Stimulated activated CD4-positive, alpha-beta T cell treated with anti-CD3 and anti-CD28 coated beads, Interleukin-4, amount 100 ng/mL, for 24 hours (primary cell): ENCODE measurements around the gene KISS1R.

Source experiments
- DNase-seq: peaks from one replicate; pipeline ENCODE4 v3.0.0-alpha.2; 2020

Gene KISS1R

GRCh38 chr19:940591-941291, 23.6 kb downstream of the KISS1R start:
- DNase-seq = peak; percentile 65

DNA sequence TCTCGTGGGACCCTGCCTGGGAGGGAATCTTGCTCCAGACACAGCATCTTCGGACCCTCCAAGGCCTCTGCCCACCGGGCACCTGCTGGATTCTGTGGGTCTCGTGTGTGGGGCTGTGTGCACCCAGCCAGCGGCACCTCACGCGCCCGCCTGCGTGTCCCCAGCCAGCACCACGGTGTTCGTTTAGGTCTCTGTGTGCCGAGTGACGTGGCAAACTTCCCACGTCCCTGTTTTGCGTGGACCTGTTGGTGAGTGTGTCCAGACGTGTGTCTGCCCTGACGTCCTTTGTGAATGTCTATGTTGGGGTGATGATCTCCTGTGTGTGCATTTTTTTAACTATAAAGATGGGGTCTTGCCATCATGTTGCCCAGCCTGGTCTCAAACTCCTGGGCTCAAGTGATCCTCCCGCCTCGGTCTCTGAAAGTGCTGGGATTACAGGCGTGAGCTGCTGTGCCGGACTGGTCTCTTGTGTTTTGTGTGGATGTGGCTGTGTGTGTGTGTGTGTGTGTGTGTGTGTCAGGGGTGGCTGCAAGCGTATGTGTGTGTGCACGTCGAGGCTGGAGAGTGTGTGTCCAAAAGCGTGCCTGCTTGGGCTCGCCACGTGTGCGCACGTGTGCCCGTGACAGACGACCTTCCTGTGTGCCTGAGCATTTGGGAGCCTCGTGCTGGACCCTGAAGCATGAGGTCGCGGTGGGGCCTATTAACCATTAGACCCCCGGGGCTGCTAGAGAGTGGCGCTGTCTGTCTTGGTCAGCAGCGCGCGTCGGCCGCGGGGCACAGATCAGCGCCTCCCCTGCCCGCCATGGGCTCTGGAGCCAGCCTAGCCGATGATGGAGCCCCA, 24.4 kb downstream of the KISS1R start:
- DNase-seq = no peak

DNA sequence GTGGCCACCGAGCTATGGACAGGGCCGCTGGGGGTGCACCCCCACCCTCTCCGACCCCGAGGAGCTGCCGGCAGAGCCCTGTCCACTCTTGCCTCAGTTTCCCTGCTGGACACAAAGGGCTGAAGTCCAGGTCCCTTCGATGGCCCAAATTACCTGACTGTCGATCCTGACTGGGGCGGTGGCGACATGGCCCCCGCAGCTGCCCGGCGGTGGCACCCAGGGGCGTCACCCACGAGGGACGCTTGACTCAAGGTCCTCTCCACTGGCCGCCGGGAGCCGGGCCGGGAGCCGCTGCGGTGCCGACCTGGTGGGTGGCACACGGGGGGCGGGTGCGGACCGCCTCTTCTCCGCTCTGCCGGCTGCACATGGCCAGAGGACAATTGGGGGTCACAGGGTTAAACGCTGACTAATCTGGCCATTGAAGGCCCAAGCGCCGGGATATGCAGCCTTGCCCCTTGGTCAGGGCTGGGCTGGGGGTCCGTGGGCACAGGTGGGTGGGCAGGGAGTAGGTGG, 25.1 kb downstream of the KISS1R start:
- no peak for DNase-seq

DNA sequence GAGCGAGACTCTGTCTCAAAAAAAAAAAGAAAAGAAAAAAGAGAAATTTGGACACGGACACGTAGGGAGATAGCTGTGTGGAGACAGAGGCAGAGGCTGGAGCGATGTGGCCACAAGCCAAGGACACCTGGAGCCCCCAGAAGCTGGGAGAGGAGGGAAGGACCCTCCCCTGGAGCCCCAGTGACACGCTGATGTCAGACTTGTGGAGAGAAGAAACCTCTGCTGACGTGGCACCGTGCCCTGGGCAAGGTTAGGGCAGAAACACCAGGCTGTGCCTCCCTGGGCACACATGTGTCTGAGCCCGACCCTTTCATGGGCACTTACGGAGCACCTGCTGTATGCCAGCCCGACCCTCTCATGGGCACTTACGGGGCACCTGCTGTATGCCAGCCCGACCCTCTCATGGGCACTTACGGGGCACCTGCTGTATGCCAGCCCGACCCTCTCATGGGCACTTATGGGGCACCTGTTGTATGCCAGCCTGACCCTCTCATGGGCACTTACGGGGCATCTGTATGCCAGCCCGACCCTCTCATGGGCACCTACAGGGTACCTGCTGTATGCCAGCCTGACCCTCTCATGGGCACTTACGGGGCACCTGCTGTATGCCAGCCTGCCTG, 26.5 kb downstream of the KISS1R start:
- no peak for DNase-seq

GRCh38 chr19:944171-944567, 27.0 kb downstream of the KISS1R start:
- DNase-seq = no peak

GRCh38 chr19:944663-945241, 27.6 kb downstream of the KISS1R start:
- DNase-seq = no peak

GRCh38 chr19:945401-946252, 28.5 kb downstream of the KISS1R start:
- no peak for DNase-seq

DNA sequence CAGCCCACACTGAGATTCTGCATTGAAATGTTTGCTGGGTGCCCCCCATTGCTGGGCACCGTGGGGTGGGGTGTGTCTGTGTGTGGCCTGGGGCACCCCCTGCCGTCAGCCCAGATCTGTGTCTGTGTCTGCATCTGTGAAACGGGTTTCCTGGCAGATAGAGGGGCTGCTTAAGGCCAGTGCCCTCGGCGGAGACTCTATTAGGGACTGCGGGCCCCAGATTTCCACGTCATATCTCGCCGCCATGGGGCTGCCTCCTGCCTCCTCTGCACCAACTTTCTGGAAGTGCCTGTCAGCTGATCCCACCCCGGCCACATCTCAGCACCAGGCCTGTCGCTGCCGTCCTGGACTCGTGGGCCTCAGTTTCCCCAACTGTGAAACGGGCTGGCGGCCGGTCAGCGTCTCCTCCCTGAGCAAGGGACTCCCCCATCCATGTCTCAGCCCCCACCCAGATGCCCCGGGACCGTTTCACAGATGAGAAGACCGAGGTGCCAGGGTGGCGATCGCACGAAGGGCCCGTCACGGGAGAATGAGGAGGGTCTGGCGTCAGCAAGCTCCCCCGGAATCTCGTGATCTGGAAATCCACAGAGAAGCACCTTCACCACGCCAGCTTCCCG, 30.1 kb downstream of the KISS1R start:
- no peak for DNase-seq

DNA sequence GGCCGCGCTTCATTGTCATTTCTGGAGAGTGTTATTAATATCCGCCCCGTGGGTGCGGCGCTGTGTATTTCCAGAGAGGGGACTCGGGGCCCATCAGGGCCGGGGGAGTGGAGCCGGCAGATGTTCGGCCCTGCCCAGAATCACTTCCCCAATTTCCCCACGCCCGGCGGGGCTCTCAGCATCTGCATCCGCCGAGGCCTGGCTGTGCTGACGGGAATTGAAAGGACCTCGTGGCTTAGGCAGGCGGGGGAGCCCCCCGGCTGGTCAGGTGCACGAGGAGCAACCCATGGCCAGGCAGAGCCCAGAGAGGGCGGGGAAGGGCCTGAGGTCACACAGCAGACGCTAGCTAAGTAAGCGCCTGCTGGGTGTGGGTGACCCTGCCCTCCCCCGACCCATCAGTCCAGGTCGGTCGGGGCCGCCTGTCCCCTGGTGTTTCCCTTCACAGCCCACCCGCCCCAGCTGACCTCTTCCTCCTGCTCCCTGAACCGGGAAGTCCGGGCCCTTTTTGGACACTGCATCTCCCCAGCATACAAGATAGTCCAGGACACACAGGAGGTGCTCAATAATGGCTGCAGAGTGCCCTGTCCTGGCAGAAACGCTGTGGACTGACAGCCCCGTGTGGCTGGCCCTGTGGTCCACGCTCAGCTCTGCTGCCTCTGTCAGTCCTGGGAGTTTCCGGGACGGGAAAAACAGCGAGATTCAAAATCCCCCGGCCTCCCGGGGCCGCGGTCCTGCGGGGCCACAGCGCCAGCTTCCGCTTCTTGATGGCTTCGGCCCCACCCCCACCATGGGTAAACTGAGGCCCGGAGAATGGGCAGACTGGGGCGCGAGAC, 30.8 kb downstream of the KISS1R start:
- no peak for DNase-seq

DNA sequence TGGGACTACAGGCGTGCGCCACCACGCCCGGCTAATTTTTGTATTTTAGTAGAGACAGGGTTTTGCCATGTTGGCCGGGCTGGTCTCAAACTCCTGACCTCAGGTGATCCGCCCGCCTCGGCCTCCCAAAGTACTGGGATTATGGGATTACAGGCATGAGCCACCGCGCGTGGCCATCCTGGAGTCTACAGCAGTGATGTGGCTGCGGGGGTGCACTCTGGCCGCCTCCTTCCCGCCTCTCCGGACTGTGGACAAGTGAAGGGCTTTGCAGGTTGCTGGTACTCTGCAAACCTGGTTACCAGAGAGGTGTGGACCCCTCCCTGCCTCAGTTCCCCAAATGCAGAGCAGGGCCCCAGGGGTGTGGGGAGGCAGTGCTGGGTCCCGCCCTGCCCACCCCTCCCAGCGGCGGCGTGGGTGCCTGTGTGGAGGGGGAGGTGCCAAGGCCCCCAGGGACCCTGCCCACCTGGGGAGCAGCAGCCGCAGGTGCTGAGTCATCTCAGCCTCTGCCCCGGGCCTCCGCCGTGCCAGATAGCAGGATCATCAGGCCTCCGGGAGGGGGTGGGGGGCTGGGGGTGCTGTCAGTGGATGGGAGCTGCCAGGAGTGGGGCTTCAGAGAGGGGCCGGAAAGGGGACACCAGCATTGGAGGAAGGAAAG, 31.8 kb downstream of the KISS1R start:
- no peak for DNase-seq

- no peak for DNase-seq
Measured at GRCh38 chr19:950352-951066, 33.4 kb downstream of the KISS1R start.

DNA sequence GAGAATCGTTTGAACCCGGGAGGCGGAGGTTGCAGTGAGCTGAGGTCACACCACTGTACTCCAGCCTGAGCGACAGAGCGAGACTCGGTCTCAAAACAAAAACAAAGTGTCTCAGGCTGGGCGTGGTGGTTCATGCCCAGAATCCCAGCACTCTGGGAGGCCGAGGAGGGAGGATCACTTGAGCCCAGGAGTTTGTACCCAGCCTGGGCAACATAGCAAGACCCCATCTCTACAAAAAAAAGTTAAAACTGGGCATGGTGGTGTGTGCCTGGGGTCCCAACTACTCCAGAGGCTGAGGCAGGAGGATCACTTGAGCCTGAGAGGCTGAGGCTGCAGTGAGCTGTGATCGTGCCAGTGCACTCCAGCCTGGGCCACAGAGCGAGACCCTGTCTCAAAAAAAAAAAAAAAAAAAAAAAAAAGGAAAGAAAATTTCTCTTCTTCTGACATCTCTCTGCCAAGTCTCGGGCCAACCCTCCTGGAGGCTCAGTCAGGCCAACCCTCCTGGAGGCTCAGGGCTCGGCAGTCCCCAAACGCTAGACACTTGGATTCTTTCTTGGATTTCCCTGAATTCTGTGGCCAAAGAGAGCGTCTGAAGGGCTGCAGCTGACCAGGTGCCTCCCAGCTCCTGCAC, 35.0 kb downstream of the KISS1R start:
- DNase-seq = no peak

GRCh38 chr19:952680-953444, 35.7 kb downstream of the KISS1R start:
- no peak for DNase-seq

DNA sequence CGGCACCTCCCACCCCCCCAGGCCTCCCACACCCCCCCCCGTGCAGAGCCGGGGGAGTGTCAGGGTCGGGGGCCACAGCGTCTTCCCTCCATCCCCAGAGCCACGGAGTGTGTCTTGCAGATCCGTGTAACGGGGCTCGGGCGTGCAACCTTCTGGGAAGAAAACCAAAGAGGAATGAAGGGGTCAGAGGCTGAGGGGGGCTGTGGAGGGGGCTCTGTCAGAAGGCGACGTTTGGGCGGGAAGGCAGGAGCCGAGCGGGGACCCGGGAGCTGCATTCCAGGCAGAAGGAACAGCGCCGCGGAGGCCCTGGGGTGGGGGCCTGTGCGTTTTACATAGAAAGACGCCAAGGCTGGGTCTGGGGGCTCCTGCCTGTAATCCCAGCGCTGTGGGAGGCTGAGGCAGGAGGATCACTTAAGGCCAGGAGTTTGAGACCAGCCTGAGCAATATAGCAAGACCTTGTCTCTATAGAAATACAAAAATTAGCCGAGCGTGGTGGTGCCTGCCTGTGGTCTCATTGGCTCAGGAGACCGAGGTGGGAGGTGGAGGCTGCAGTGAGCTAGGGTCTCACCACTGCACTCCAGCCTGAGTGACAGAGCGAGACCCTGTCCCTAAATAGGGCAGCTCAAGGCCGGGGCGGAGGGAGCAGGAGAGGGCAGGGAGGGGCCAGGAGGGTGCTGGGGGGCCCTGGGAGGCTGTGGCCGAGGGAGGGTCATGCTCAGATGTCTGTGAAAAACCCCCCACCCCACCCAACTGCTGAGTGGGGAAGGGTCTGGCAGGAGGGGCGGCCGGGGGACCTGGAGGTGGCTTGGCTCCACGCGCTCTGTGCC, 36.5 kb downstream of the KISS1R start:
- DNase-seq = no peak

- DNase-seq = no peak
Measured at GRCh38 chr19:954272-954671, 37.1 kb downstream of the KISS1R start.

DNA sequence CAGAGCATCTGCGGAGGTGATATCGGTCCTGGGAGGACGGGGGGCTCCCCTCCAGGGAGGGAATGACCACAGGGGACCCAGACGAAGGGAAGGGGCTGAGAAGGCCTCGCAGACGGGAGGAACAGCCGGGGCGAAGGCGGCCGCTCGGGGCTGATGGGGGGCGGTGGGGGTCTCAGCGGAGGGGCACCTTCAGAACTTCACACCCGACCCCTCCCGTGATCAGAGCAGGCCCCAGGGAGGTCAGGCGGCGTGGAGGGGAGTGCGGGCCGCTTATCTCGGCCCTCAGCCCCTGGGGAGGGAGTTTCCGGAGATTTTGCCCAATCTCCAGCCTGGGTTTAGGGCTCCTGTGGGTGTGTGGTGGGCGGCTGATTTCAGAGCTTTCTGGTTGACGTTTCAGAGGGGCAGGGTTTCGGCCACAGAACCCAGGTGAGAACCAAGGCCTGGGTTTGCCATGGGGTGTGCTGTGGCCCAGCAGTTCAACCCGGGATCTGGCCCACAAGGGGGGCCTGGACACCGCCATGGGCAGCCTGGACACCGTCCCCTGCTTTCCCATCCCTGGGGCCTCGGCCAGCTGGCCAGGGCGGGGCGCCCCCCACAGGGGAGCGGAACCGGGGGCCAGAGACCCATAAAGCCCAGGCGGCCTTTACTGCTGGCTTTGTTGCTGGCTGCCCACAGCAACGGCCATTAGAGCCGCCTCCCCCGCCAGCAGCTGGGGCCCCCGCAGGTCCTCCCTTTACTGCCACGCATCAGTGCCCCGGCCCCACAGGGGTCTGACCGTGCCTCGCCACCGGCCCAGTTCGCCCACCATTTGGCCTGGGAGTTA, 37.8 kb downstream of the KISS1R start:
- DNase-seq = no peak
